NCI-H1694 (cell line): ENCODE data around the gene SRGAP3.

Experiments used
- DNase-seq: peaks from one replicate; lab custom pipeline; 2025; lab: John Stamatoyannopoulos, UW

The SRGAP3 gene

DNA sequence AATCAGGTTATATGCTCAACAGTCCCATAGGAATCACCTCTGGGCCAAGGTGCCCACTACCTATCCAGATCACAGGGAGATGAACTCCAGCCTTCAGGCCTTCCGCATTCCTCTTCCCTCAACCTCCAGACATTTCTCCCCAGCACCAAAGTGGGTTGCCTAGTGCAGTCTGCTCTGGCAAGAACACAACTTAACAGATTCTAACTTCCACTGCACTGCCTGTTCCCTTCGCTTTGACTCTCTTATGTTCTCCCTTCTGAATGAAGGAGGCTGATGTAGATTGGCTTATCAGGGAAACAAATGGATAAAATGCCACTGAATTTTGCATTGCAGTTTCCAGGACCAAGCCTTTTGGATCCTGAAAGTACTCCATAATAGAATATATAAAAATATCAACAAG lies 106.3 kb downstream of the SRGAP3 start:
- no peak for DNase-seq

DNA sequence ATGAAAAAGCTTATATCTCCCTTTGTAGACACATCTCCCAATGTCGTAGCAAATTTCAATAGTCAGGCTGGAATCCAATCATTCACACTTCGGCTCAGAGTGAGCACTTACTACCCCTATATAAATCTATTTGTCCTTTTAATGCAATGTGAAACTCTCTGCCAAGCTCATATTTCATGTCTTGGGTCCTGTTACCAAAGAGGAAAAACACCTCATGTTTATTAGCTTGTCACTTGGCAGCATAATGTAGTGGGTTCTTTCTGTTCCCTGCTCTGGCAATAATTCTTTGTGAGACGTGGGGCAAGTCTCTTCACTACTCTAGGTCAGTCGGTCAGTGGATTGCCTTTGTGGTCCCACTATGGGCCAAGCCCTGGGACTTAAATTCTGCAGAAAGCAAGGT lies 107.1 kb downstream of the SRGAP3 start:
- DNase-seq = no peak

DNA sequence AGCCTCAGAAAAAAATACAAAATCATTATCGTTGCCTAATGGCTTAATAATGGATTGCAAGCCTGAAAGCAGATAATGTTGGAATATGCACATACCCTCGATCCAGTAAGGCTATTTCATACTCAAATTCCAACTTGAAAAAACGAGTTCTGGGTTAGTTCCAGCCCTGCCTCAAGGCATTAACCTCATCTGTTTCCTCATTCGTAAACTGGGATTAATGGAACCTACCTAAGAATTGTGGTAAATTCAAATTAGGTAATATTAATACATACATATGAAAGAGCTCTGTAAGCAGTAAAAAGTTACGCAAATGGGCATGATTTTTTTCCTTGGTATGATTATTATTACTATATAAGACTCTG lies 107.5 kb downstream of the SRGAP3 start:
- no peak for DNase-seq

DNA sequence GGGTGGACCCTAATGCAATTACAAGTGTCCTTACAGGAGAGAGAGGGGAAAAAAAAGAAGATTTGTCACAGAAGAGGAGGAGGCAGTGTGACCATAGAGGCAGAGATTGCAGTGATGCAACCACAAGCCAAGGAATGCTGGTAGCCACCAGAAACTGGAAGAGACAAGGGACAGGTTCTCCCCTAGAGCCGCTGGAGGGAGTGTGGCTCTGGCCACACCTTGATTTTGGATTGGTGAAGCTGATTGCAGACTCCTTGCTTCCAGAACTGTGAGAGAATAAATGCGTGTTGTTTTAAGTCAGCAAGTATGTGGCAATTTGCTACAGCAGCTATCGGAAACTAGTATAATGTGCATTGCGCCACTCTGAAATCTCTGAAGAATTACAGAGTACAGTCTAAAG lies 110.1 kb downstream of the SRGAP3 start:
- no peak for DNase-seq

DNA sequence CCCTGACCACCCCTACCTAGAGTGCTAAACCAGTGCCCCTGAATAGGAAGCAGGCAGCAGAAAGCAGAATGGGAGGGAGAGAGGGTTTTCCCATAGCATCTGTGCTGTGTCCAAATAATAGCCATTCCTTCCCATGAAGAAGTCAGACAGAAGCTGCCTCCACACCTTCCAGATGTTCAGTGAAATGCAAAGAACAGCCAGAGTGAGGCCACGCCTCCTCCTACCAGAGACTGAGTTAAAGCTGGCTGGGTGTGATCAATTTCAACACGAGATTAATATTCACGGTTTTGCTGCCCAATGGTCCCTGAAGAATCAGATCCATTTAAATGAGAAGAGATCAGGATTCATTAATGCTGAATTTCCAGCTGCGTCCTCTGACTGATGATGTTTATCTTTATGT lies 111.8 kb downstream of the SRGAP3 start:
- DNase-seq = no peak

DNA sequence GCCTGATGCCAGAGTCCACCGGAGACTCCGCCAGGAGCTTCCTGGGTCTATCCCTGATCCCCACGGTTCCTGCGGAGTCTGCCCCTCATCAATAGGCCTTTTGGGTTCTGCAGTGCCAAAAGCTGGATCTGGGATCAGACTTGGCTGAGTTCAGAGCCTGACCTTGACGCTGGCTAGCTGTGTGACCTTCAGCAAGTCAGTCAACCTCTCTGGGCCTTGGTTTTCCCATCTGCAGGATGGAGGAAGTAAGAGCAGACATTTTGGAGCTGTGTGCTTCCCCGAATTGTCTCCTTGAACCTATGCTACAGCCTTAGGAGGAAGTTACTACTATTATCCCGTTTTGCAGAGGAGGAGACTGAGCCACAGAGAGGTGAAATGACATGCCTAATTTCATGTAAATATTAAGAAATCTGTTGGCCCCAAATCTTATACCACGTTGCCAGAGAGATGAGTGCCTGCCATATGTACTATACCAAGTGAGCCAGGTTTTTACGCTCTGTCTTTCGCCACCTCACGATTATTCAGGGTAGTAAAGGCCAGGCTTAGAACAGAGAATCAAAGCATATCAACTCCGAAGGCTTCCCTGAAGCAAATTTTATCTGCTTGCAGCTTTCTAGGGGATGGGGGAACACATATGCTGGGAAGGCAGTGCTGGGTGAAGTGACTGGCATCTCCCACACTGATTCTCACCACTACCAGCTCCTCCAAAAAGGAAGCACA lies 112.5 kb downstream of the SRGAP3 start:
- DNase-seq = no peak

DNA sequence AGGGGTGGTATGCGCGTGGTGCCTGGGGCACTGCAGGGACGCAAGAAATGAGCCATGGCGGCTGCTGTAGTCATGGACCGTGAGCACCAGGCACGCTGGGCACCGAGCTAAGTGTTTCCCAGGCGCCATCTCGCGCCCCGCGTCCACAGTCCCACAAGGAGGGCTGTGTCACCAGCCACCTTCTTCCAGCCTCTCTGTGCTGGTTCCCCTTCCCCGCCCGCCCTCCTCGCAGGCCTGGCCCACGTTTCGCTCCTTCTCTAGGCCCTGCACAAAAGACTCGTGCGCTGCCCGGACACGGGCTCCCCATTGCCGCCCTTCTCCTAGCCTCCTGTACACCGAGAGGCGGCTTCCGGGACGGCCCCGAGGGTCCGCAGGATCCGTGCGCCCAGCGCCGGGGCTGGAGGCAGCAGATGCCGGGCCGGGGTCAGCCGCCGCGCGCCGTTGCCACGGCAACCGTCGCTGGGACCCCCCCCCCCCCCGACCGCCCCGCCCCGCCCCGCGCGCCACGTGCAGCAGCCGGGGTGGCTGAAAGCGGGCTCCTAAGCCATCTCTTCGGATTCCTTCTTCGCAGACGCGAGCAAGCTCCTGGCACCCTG lies 113.4 kb downstream of the SRGAP3 start:
- DNase-seq = no peak

DNA sequence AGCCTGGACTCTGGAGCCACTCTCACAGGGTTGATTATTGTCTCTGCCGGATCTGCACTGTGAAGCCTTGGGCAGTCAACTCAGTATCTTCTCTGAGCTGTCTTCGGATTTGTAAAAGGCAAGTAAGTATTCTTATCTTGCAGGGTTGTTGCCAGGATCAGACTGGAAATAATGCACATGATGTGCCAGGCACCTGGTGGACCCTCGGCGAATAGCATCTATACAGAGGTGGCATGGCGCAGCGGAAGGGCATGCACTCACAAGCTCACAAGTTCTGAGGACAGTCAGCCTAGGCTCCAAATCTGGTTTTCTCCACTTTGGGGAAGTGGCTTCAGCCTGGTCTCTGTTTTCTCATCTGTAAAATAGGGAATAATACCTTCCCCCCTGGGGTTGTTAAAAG lies 113.9 kb downstream of the SRGAP3 start:
- DNase-seq = no peak

DNA sequence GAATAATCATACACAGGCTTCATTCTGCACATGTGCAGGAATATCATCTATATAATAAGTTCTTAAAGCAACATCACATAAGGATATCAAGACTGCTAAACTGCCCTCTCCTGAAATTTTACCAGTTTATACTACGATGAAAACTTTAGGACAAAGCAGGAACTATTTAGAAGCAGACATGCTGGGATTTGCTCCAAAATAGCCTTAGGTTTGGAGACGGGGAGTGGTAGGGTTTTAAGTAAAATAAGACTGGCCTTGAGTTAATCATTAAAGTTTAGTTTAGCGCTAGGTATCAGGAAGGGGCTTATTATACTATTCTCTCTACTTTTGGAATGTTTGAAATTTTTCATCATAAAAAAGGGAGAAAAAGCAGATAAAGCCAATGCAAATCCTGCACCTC lies 115.8 kb downstream of the SRGAP3 start:
- no peak for DNase-seq

DNA sequence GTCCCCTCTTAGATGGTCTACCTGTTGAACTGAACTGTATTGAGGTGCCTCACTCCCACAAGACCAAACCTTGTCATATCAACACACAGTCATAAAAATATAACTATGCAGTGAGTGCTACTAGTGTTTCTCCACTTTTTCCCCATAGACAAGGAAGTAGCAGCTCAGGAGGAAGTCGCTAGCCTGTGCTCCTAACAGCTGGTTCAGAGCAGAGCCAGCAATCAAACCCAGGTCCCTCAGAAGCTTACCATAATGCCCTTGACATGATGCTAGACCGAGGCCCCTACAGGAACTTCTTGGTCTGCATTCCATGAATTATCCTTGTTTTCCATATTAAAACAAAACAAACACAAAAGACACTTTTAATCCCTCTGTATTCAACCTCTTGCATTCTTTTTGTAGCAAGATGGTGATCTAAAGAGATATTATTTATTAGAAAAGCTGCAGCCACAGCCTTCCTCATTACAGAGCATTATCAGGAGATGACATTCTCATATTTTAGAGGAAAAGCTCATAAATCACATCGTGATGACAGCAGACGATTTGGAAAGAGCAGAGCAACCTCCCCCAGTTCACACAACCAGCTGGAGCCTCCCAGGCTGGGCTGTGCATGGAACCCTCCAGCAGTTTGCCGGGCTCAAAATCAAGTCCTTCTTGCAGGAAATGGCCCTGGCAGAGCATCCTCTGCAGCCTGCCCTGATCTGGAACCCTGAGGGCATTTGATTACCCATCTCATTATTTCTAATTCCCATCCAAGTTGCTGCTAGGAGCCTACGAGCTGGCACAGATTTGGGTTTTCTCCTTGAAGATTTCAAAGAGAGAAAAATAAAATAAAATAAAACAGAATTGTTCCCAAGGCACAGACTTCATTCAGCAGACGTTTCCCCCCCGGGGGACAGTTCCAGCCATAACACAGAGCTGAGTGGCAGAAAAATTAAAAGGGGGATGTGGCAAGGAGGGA lies 118.8 kb downstream of the SRGAP3 start:
- peak; percentile 26 for DNase-seq

DNA sequence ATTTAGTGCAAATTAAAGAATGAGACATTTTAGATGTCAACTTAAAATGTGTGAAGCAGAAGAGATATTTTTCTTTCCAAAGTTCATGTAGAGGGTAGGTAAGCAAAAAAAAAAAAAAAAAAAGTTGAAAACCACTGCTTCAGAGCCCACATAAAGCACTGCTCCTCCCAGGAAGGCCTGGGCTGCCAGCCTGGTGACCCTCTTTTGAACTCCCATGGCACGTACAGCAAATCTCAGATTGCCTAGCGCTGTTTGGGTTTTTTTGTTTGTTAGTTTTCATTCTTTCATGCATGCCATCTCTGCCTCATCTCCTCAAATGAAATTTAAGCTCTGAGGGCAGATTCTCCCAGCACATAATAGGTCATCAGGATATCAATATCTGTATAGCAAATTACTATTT lies 120.1 kb downstream of the SRGAP3 start:
- no peak for DNase-seq

DNA sequence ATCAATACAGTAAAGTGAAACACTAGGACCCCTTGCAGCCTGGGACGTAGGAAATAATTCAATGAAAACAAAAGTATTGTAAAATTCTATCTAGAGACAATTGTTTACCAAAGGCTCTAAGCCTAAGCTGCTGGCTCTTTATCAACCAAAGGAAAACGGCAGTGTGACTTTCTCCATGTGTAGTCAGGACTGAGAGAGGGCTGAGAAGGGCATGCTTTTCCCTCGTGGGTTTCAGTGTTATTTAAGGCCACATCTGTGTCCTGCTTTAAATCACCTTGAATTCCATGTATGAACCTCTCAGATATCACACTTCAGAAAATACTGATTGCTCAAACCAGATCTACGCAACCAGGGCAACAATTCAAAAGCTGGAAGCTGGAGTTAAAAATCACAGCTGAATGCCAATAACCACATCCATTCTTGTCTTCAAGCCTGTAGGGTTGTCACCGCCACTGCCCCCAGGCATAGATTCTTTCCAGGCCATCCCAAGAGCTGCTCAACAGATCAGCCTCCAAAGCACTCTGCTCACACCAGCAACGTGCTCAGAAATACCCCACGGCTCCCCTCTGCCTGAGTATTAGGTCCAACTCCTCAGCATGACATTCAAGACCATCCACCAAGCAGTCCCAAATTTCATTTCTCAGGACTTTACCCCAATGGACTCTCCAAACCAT lies 124.0 kb downstream of the SRGAP3 start:
- no peak for DNase-seq

DNA sequence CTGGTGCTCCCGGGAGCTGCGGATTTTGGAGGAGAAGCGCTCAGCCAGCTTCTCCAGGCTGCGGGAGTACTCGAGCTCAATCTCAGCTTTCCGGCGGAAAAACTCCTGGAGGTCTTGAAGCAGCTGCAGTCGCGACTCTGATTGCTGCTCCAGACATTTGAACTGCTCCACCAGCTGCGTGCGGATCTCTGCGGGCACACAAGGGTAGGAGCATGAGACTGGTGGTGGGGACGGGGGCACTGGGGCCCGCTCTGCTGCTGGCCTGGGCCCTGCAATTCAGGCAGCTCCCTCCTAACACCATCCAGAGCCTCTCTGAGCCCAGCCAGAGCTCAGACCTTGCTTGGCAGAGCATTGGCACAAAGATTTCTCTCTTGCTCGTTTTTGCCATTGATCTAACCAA lies 124.7 kb downstream of the SRGAP3 start:
- DNase-seq = no peak

DNA sequence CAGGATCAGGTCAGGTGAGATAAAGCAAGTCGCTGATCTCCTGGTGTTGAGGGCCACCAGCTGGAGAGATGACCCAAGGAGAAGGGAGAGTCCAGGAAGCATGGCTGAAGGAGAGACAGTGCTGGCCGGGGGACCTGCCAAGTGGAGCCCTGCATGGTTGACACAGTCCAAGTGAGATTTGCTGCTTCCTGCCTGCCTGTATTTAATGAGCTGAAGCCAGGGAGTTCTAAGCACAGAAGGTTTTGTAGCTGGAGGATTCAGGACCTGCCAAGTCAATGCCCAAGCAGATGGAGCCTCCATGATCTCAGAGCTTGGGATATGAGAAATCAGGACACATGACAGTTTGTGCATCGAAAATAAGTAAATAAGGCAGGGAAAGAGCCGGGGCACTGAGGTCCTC lies 125.6 kb downstream of the SRGAP3 start:
- DNase-seq = peak; percentile 32

DNA sequence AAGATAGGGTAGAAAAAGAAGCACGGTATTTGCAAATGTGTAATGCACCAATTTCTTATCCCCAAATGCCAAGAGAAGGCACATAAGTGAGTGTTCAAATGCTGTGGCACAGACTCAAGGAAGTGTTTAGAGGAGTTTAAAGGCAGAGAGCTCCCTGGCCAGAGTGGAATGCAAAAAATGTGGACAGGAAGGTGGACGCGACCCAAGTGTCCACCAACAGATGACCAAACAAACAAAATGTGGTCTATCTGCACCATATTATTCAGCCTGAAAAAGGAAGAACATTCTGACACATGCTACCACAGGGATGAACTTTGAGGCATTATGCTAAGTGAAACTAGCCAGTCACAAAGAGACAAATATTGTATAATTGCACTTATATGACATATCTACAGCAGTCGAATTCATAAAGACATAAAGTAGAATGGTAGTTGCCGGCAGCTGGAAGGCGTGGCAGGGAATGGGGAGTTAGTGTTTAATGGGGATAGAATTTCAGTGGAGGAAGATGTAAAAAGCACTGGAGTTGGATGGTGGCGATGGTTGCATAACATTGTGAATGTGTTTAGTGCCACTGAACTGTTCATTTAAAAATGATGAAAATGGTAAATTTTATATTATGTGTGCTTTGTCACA lies 126.6 kb downstream of the SRGAP3 start:
- no peak for DNase-seq

DNA sequence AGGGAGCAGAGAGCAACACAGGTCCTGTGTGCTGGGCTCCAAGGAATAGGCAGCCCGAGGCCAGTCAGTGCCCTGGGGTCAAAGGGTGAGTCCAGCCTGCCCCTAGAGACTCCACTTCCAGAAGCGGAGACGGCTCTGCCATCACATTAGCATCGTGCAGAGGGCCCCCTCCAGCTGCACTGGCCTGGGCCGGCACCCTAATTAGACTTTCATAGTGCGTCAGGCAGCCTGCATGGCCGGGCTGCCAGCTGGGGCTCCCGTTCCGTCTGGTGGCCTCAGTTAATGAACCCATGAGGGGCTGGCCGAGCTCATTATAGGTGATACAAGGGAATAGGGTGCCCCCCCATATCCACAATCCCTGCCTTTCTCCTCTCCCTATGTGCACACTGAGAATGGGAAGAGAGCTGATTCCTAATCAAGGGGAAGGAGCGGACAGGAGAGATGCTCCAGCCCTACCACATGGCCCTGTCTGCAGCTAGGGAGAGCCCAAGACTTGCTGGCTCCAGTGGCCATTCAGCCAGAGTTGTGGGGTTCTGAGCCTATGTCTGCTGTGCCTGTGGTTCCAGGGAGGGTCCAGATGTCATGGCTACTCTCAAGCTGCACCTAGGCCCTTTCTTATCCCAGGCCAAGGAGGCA lies 128.0 kb downstream of the SRGAP3 start:
- no peak for DNase-seq

DNA sequence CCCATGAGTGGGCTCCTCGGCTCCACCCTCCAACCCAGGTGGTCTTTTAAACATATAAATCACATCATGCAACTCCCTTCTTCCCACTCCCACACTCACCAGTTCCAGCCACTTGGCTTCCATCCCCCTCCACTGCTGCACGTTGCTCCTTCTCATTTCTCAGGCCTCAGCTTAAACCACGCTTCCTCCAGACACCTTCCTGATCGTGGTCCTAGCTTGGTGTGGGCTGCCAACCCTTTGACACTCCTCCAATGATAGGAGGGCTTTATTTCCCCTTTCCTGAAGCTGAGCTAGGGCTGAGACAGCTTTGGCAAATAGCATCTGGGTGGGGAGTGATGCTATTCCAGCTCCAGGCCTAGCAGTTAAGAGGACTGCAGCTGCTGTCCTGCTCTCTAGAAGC lies 130.1 kb downstream of the SRGAP3 start:
- no peak for DNase-seq

DNA sequence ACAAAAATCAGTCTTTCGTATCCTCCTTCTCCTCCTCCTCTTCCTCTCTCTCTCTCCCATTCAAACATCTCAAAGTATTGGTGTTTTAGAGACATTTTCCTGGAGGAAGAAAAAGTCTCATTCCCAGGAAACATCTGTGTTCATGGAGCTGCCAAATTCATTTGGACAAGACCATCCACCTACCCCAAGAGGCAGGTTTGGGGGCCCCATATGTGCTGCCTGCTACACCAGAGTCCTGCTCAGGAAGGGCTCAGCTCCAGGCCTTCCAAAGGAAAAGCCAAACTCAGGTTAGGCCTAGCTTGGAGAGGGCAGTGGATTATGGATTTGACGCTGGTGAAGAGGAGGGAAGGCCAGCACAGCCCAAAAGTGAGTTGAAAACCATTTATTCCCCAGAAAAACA lies 131.2 kb downstream of the SRGAP3 start:
- no peak for DNase-seq

DNA sequence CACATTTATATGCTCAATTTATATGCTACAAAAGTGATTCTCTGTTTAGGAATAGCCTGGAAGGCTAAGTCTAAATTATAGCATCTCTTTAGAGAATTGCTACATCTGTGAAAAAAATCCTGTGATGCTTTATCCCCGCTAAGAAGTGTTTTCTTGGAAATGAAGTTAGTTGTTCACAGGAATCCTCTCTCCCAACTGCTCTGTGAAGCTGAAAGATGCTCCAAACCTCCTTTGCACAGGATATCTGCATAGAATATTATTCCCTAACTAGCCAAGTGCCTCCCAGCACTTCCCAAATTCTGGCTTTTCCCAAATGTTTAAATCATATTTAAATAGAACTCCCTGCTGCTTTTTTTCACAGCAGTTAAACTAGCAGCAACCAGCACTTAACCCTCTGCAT lies 132.2 kb downstream of the SRGAP3 start:
- DNase-seq = no peak

DNA sequence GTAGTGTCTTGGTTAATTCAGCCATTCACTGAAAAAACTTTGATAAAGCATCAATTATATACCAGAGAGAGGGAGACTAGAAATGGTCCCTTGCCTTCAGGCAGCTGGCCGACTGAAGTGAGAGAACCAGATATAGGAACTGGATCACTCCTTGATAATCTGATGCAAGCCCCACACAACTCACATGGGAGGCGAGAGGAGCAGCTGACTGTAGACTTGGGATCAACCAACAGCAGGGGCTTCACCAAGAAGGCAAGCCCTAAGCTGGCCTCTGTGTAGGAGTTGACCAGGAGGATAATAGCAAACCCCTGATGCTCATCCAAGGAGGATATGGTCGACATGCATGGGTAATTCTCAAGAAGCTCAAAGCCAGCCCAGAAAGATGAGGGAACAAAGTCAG lies 133.1 kb downstream of the SRGAP3 start:
- no peak for DNase-seq

DNA sequence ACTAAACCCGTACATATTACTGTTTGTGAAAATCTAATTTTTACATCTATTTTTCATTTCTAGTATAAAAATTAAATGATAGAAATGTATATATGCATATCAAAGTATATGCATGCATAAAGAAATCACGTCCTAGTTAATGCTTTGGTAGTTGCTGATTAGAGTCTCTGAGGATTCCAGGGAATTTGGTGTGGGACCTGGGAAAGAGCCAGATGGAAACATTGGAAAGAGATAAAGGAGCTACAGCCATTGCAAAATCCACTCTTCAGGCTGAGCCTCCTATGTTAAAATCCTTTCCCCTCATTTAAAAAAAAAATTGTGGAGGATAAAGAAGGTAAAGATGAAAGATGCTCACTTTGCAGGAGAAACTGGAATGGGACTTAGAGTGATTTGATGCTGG lies 134.1 kb downstream of the SRGAP3 start:
- DNase-seq = no peak

DNA sequence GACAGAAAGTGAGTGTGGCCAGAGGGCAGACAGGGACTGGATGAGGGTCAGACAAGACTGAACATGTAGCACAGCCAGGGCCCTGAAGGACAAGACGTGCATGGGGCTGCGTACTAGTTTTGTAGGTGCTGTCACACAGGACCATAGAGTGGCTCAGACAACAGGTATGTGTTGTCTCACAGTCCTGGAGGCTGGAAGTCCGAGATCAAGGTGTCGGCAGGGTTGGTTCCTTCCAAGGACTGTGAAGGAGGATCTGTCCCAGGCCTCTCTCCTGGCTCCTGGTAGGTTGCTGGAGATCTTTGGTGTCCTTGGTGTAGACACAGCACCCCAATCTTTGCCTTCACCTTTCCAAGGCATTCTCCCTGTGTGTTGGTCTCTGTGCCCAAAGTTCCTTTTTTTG lies 136.4 kb downstream of the SRGAP3 start:
- DNase-seq = no peak
